ENCODE measurements around the gene TRERF1.

TRERF1 gene

DNA sequence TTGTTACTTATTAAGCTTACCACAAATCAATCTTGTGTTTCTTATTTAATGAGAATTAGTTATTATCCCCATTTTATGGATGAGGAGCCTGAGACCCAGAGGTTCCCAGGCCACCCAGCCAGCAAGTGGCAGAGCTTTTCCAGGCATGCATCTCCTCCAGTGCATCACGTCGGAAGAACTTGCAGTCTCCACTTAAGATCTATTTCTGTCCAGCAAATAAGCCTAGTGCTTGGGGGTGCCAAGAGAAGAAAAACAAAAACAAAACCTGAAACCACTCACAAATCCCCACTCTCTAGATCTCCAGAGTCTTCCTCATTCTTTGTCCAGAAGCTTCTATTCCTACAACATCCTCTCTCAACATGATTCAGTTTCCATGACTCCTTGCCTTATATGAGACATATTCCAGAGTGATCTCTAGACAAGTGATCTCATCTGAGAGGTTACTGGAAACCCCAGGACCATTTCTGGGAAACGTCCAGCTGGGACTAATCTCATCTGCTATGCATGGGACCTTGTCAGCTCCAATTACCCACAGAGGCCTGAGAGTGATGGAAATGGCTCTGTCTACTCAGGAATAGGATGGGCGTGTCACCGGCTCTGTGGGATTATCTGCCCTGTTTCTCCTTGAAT is 261.1 kb downstream of the TRERF1 start:
- DNase-seq (ENCODE audit: low read depth), result no peak

DNA sequence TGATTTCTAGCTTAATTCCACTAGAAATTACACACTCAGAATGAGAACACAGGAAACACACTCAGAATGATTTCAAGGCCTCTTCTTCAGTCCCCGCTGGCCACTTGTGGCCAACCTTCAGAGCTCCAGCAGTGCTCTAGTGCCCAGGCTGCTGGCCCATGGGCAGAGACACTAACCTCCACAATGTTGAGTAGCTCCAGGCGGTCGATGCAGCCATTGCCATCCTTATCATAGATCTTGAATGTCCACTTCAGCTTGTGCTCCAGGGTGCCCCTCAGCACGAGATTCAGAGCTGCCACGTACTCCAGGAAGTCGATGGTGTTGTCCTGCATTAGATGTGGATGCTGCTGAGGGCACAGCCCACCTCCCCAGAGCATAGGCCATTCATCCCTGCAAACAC is 263.3 kb downstream of the TRERF1 start:
- no peak for DNase-seq (ENCODE audit: low read depth)

DNA sequence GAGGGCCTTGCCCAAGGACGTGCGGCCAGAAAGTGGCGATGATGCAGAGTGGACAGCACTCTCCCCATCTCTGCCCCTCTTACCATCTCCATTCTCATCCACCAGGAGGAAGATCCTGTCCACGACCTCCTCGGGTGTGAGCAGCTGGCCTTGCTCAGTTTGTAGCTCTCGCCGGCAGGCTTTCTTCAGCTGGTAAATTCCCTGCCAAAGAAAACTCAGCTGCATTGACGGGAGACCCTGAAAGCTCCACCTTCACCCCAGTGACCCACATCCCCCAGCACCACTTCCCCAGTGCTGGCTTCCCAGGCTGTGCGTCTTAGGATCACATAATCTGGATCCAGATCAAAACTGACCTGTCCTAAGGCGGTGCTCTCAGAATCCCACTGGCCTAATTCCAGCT is 266.1 kb downstream of the TRERF1 start:
- DNase-seq (ENCODE audit: low read depth), result no peak

DNA sequence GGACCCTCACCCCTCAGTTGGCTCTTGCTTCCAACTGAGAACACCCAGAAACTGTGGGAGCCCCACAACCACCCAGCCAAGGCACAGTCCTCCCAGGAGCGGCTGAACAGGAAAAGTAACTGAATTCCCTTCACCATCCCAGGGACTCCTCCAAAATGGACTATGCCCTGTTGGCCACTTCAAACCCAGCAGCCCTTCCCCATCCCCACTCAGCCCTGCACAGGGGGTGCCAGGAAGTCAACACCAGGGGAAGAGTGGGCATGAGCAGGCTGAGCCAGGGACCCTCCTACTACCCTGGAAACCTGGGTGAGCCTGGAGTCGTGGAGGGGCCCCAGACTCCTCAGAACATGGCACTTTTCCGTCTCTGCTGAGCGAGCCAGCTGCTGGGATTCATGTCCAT is 267.3 kb downstream of the TRERF1 start:
- DNase-seq (ENCODE audit: low read depth), result no peak

DNA sequence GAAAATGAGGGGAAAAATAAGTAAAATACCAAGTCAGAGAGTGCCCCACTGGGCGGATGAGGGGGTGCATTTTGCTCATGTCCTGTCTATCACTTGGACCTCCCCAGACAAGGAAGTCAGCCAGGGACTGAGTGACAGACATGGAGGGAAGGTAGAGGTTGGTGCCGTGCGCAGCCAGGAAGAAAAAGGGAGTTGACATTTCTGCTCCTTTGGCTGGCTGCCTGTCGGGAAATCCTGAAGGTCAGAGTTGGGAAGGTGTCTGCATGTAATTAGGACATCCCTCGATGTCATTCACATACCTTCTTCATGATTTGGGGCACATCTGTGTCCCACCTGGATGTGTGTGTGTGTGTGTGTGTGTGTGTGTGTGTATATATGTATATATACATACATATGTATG is 269.6 kb downstream of the TRERF1 start:
- no peak for DNase-seq (ENCODE audit: low read depth)

DNA sequence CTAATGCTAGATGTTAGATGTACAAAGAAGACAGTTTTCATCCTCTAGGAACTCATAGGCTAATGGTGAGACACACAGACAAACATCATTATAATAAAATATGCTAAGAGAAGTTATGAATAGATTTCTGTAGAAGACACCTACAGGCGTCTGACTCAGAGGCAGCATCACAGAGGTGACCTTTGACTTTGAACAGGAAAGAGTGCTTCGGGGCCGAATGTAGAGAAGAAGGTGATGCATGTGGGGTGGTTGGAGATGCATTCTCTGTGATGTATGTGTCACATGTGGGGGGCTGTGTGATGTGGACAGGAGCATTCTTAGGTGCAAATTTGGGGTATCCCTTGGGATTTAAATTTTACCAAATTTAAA is 271.8 kb downstream of the TRERF1 start:
- DNase-seq (ENCODE audit: low read depth), result no peak

DNA sequence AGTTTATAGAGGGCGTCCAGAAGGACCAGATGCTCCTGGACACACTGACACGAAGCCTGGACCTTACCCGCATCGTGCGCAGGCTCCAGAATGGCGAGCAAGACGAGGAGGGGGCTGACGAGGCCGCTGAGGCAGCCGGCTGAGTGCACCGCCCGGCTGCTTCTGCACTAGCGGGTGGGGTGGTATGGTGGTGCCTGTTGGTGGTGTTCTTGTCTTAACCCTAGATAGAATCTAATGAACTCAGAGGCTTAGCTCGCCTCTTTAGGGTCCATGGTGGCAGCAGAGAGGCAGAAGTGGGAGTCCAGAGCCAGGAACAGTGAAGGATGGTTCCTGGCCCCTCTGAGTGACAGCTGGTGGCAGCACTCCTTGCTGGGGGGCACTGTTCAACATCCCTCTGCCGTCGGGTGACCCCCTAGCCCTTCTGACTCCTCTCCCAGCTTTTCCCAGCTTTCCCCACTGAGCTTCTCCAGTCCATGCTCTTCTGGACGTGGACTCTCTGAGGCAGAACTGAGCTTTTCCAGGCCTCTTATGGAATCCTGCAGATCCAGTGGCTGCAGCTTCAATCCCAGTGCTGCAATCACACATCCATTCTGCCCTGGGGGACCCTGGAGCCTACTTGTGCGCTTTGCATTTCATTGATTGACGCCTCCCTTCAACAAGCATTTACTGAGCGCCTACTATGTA is 272.3 kb downstream of the TRERF1 start:
- DNase-seq (ENCODE audit: low read depth), result no peak

DNA sequence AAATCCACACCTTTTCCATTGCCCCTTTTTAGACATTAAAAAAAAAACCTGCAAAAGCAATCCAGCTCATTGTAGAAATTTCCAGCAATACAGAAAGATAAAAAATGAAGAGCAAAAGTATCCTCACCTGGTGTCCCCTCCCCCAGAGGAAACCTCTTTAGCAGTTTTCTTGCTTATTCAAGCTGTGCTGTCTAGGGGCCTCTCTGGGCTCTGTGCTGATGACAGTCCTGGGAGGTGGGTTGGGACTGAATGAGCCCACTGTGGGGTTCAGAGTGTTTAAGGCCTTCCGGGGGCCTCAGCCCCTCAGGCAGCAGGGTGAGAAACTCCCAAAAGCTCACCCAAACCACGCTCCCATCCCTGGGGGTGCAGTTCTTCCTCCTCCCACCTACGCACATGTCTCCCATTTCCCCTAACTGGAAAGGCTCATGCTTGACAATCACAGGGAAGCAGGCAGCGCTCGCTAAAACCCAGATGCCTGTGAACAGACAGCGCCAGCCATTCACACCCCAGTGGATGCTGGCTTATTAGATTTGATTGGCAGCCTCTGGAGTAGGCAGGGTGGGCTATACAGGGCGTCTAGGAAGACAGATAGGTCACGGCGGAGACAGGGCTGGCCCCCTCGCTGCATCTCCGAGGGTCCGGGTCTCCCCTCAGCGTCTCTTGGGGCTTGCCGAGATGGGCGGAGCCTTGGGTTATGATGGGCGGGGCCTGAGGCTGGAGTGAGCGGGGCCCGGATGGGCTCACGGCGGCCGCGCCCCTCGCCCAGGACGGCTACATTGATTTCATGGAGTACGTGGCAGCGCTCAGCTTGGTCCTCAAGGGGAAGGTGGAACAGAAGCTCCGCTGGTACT is 274.0 kb downstream of the TRERF1 start:
- no peak for DNase-seq (ENCODE audit: low read depth)

DNA sequence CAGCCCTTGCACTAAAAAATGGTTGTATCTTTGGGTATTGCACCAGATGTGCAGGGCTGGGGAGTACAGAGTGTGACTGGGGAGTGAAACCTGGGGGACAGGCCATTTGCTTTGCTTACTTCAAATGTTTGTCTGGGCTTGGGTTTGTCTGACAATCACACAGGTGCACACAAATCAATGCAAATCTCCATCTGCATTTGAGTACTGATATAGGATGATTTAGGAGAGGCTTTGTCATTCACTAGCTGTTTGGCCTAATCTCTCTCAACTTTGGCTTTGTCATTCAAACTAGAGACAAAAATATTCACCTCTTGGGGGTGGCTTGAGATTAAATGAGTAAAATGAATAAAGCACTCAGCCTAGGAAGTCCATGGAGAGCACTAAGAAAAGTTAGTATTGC is 274.7 kb downstream of the TRERF1 start:
- no peak for DNase-seq (ENCODE audit: low read depth)

DNA sequence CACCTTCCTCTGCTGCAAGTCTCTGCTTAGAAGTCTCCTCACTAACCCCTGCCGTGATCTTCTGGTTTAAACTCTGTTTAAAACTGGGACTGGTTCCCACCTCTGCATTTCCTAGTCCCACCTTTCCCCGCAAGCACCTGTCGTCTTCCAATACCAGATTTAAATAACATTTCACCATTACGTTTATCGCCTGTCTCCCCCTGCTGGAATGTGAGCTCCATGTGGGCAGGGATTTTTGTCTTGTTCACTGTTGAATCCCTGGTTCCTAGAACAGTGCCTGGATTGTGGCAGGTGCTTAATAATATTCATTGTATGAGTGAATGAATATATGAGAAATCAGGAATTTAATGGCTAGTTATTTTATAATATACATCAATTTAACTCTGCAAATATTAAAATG is 275.9 kb downstream of the TRERF1 start:
- no peak for DNase-seq (ENCODE audit: low read depth)
